ENCODE data around the gene ASIC2.
"Not testable (repeated sequence)": the region's sequence is repeated elsewhere in the genome, so short reads cannot be mapped to it uniquely, and the experiment has no call there.

The ASIC2 gene

DNA sequence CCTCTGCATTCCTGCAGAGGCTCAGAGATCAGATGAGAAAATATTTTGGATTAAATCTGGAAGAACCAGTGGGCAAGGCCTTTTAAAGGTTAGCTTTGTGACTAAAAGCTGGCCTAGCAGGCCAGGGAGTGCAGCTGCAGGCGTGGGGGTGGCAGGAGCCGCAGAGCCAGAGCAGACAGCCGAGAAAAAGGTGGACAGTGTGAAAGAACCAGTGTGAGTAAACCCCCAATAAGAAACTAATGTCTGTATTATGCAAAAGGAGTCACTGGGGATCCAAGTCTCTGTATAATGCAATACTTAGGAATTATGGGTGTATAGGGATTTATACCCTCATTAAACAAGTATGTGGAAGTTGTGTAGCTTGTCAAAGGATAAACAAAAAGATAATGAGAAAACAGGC is 322.8 kb downstream of the ASIC2 start:
- DNase-seq, result no peak

DNA sequence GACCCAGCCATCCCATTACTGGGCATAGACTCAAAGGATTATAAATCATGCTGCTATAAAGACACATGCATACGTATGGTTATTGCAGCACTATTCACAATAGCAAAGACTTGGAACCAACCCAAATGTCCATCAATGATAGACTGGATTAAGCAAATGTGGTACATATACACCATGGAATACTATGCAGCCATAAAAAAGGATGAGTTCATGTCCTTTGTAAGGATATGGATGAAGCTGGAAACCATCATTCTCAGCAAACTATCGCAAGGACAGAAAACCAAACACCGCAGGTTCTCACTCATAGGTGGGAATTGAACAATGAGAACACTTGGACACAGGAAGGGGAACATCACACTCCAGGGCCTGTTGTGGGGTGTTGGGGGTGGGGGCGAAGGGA is 323.9 kb downstream of the ASIC2 start:
- not testable (repeated sequence) for DNase-seq

DNA sequence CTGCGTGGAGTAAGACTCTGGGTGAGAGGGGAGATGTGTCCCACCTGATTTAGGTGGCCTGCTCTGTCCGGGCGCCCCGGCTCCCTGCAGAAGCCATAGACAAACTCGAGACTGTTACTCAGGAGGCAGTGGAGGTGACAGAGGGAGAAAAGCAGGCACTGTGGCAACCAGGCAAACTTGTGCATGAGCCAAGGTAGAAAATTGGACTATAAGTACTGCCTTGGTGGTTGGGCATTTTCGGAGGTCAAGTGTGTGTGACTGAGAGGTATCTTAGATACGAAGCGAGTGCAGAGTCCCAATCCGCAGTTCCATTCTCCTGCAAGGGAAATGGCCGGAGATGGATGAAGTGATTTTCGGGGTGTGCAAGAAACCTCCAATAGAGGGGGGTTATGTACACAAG is 328.6 kb downstream of the ASIC2 start:
- no peak for DNase-seq
